PC-3 (cell line): ENCODE measurements around the gene OR8A1. TPM values are rescaled to one million over a fixed set of nuclear protein-coding genes. Genes with fewer than 3 reads are reported as not detected.

ENCODE experiments used
- ATAC-seq: fragments of 200-7000 bp; cut with Tn5 transposase; 2 replicates; pipeline ENCODE4 v1.9.1; 2020; ENCODE audit warnings: mild to moderate bottlenecking, moderate library complexity
- BruUV-seq: library from RNA; stranded (reverse); fragments of 400-500 nt; replicated peaks from 2 replicates; lab custom pipeline; 2021; lab: Mats Ljungman, UMichigan
- CTCF ChIA-PET: fragments of 300-600 bp; sonication (Branson Sonifier 250); formaldehyde crosslinking; loops from one replicate; lab custom pipeline; 2022; ENCODE audit warnings: antibody characterized with exemption; lab: Charles Lee
- POLR2A ChIA-PET: fragments of 300-600 bp; sonication (Branson Sonifier 250); formaldehyde crosslinking; loops from one replicate; lab custom pipeline; 2022; ENCODE audit warnings: antibody characterized with exemption; ENCODE audit not compliant: unreplicated experiment; lab: Charles Lee
- DNase-seq: peaks from one replicate; pipeline ENCODE4 v3.0.0-alpha.2; 2015
- H2AFZ ChIP-seq: fragments of 300-600 bp; sonication (generic); 2 replicates; pipeline ENCODE4 v1.6.0; 2016; ENCODE audit warnings: antibody characterized with exemption, low read length
- H3F3A ChIP-seq: fragments of 300-600 bp; sonication (generic); one replicate; pipeline ENCODE4 v1.6.0; 2017; ENCODE audit warnings: antibody characterized with exemption, low read length, control low read depth, mild to moderate bottlenecking; ENCODE audit not compliant: unreplicated experiment
- H3K27ac ChIP-seq: fragments of 300-600 bp; sonication (generic); 2 replicates; pipeline ENCODE4 v1.5.1; 2016; ENCODE audit warnings: mild to moderate bottlenecking, low read length
- H3K27me3 ChIP-seq: fragments of 300-600 bp; sonication (generic); 2 replicates; pipeline ENCODE4 v1.6.1; 2016; ENCODE audit warnings: low read length, mixed read lengths
- H3K36me3 ChIP-seq: fragments of 300-600 bp; sonication (generic); 2 replicates; pipeline ENCODE4 v1.6.1; 2016; ENCODE audit warnings: low read depth, mixed run types, low read length, mixed read lengths
- H3K4me1 ChIP-seq: fragments of 300-600 bp; sonication (generic); 2 replicates; pipeline ENCODE4 v1.5.1; 2016; ENCODE audit warnings: low read length; ENCODE audit not compliant: insufficient read depth
- H3K4me2 ChIP-seq: fragments of 300-600 bp; sonication (generic); 2 replicates; pipeline ENCODE4 v1.6.0; 2016; ENCODE audit warnings: low read length
- H3K4me3 ChIP-seq: fragments of 300-600 bp; sonication (generic); 2 replicates; pipeline ENCODE4 v1.5.1; 2016; ENCODE audit warnings: mild to moderate bottlenecking, low read length, mixed read lengths
- H3K79me2 ChIP-seq: fragments of 300-600 bp; sonication (generic); 2 replicates; pipeline ENCODE4 v1.6.1; 2017; ENCODE audit warnings: low read length, mixed read lengths
- H3K9ac ChIP-seq: fragments of 300-600 bp; sonication (generic); 2 replicates; pipeline ENCODE4 v1.6.0; 2016; ENCODE audit warnings: mild to moderate bottlenecking, low read length
- H3K9me2 ChIP-seq: fragments of 300-600 bp; sonication (generic); replicated peaks from 2 replicates; pipeline ENCODE4 v1.6.1; 2016; ENCODE audit warnings: mixed run types, low read length, mixed read lengths
- H3K9me3 ChIP-seq: fragments of 300-600 bp; sonication (generic); 2 replicates; pipeline ENCODE4 v1.6.1; 2016; ENCODE audit warnings: low read length, mixed read lengths
- H4K20me1 ChIP-seq: fragments of 300-600 bp; sonication (generic); 2 replicates; pipeline ENCODE4 v1.6.1; 2016; ENCODE audit warnings: low read length, mixed read lengths
- CTCF ChIP-seq: fragments of 300-600 bp; sonication (generic); conservative IDR thresholded peaks from 2 replicates; pipeline ENCODE4 v1.5.1; 2017; ENCODE audit warnings: antibody characterized with exemption, low read depth, mild to moderate bottlenecking, low read length
- EZH2 ChIP-seq: fragments of 300-600 bp; sonication (generic); IDR thresholded peaks from one replicate; pipeline ENCODE4 v1.6.1; 2017; ENCODE audit warnings: antibody characterized with exemption, mild to moderate bottlenecking, low read length; ENCODE audit not compliant: unreplicated experiment
- EZH2phosphoT487 ChIP-seq: fragments of 300-600 bp; sonication (generic); IDR thresholded peaks from 2 replicates; pipeline ENCODE4 v1.6.1; 2018; ENCODE audit warnings: mild to moderate bottlenecking, antibody characterized with exemption, low read length, borderline replicate concordance
- intact Hi-C: fragments of 100-400 bp; cut with micrococcal nuclease; formaldehyde crosslinking; loops from 2 replicates; pipeline ENCODE4 v1.9.0; 2023
- total RNA-seq: library from RNA; depleted of rRNA; stranded (reverse); fragments of >200 nt; gene quantifications from 2 replicates; pipeline ENCODE4 v1.2.3, GENCODE V29; 2014

Gene OR8A1
- total RNA-seq, 1 experiment from 2014 or later: 0.04 TPM

- H3K4me1 ChIP-seq: no peaks in the 10 kb centered on the region
- no peaks in the 10 kb centered on the region for H4K20me1 ChIP-seq
- H2AFZ ChIP-seq: no peak overlapping the region
- H3K9me2 ChIP-seq: no peaks in the 10 kb centered on the region
- no peak overlapping the region for H3K27ac ChIP-seq
- no TSS peak for BruUV-seq
- no peaks in the 10 kb centered on the region for H3K36me3 ChIP-seq
- no peaks in the 10 kb centered on the region for H3K79me2 ChIP-seq
- no peaks in the 10 kb centered on the region for H3K9me3 ChIP-seq
- peaks cover 73% of the 10 kb centered on the region for H3K27me3 ChIP-seq
- DNase-seq (no peak), ATAC-seq (no peak)
- no peaks in the 10 kb centered on the region for H3F3A ChIP-seq
- no peak overlapping the region for H3K9ac ChIP-seq
- intact Hi-C loops: no loop called here
- CTCF ChIA-PET: no interaction called here
- no peak overlapping the region for H3K4me2 ChIP-seq
- H3K4me3 ChIP-seq: no peak overlapping the region
- TF ChIP-seq CTCF: no peak
- TF ChIP-seq EZH2phosphoT487: no peak
- TF ChIP-seq EZH2: no peak
- POLR2A ChIA-PET: no interaction called here
Observed at GRCh38 chr11:124595302-124595701, 25.5 kb downstream of the OR8A1 start.

GRCh38 chr11:124597626-124598025, 27.8 kb downstream of the OR8A1 start:
- peaks cover 15% of the 10 kb centered on the region for H3K4me1 ChIP-seq
- no peak overlapping the region for H3K27ac ChIP-seq
- no peaks in the 10 kb centered on the region for H3K79me2 ChIP-seq
- intact Hi-C loops: no loop called here
- H3K9ac ChIP-seq: no peak overlapping the region
- no peaks in the 10 kb centered on the region for H3K36me3 ChIP-seq
- no peaks in the 10 kb centered on the region for H4K20me1 ChIP-seq
- no peaks in the 10 kb centered on the region for H3F3A ChIP-seq
- CTCF ChIA-PET: no interaction called here
- DNase-seq: no peak
- no peak overlapping the region for H3K4me3 ChIP-seq
- no peaks in the 10 kb centered on the region for H3K9me2 ChIP-seq
- no peak for ATAC-seq
- H2AFZ ChIP-seq: no peak overlapping the region
- no TSS peak for BruUV-seq
- TF ChIP-seq EZH2 (no peak), CTCF (no peak), EZH2phosphoT487 (no peak)
- H3K27me3 ChIP-seq: peaks cover 51% of the 10 kb centered on the region
- no peak overlapping the region for H3K4me2 ChIP-seq
- H3K9me3 ChIP-seq: no peaks in the 10 kb centered on the region
- POLR2A ChIA-PET: no interaction called here

GRCh38 chr11:124600621-124601320, 31.0 kb downstream of the OR8A1 start:
- ATAC-seq (no peak), DNase-seq (no peak)
- CTCF ChIA-PET: interaction anchor here (0.5 kb wide), 1 partner anchor 35 kb away, joined by 3 read pairs; no protein-coding TSS in a partner anchor
- Histone ChIP-seq H3K9ac (no peak overlapping the region), H3F3A (no peaks in the 10 kb centered on the region), H3K4me1 (peaks cover 19% of the 10 kb centered on the region), H3K9me3 (no peaks in the 10 kb centered on the region), H3K79me2 (no peaks in the 10 kb centered on the region), H4K20me1 (no peaks in the 10 kb centered on the region), H3K36me3 (no peaks in the 10 kb centered on the region), H3K27me3 (peaks cover 23% of the 10 kb centered on the region), H3K9me2 (no peaks in the 10 kb centered on the region), H3K4me2 (no peak overlapping the region), H3K4me3 (no peak overlapping the region), H2AFZ (no peak overlapping the region), H3K27ac (no peak overlapping the region)
- POLR2A ChIA-PET: no interaction called here
- BruUV-seq: no TSS peak
- no peak for TF ChIP-seq CTCF
- TF ChIP-seq EZH2phosphoT487: no peak
- TF ChIP-seq EZH2: no peak
- intact Hi-C loops: no loop called here
